Smooth muscle cell (in vitro differentiated cells): ENCODE results near the gene ANK2. TPM values are rescaled to one million over a fixed set of nuclear protein-coding genes. Genes with fewer than 3 reads are reported as not detected.

Source experiments
- DNase-seq: peaks from one replicate; lab custom pipeline; 2025; ENCODE audit not compliant: unreplicated experiment; lab: John Stamatoyannopoulos, UW
- H2AFZ ChIP-seq: fragments of 200-600 bp; sonication (generic); 2 replicates; pipeline ENCODE4 v1.6.0; 2016; ENCODE audit warnings: antibody characterized with exemption, low read depth, mild to moderate bottlenecking
- H3F3A ChIP-seq: fragments of 200-600 bp; sonication (generic); 2 replicates; pipeline ENCODE4 v1.6.0; 2017; ENCODE audit warnings: antibody characterized with exemption, low read depth
- H3K27ac ChIP-seq: fragments of 200-600 bp; sonication (generic); 2 replicates; pipeline ENCODE4 v1.5.1; 2016; ENCODE audit warnings: low read depth, mild to moderate bottlenecking
- H3K27me3 ChIP-seq: fragments of 200-600 bp; sonication (generic); 2 replicates; pipeline ENCODE4 v1.6.1; 2016; ENCODE audit warnings: low read depth, mild to moderate bottlenecking
- H3K36me3 ChIP-seq: fragments of 200-600 bp; sonication (generic); 2 replicates; pipeline ENCODE4 v1.5.1; 2016; ENCODE audit warnings: low read depth
- H3K4me1 ChIP-seq: fragments of 200-600 bp; sonication (generic); 2 replicates; pipeline ENCODE4 v1.5.1; 2016; ENCODE audit warnings: low read depth
- H3K4me2 ChIP-seq: fragments of 200-600 bp; sonication (generic); 2 replicates; pipeline ENCODE4 v1.6.0; 2016; ENCODE audit warnings: mild to moderate bottlenecking
- H3K4me3 ChIP-seq: fragments of 200-600 bp; sonication (generic); 2 replicates; pipeline ENCODE4 v1.5.1; 2016; ENCODE audit warnings: mild to moderate bottlenecking
- H3K79me2 ChIP-seq: fragments of 200-600 bp; sonication (generic); 2 replicates; pipeline ENCODE4 v1.6.0; 2016; ENCODE audit warnings: low read depth, mild to moderate bottlenecking
- H3K9ac ChIP-seq: fragments of 200-600 bp; sonication (generic); 2 replicates; pipeline ENCODE4 v1.6.0; 2016; ENCODE audit warnings: low read depth
- H3K9me3 ChIP-seq: fragments of 200-600 bp; sonication (generic); replicated peaks from 2 replicates; pipeline ENCODE4 v1.5.1; 2016; ENCODE audit warnings: low read depth
- H4K20me1 ChIP-seq: fragments of 200-600 bp; sonication (generic); 2 replicates; pipeline ENCODE4 v1.6.0; 2016; ENCODE audit warnings: low read depth
- CTCF ChIP-seq: fragments of 200-600 bp; sonication (generic); IDR thresholded peaks from 2 replicates; pipeline ENCODE4 v1.5.1; 2017; ENCODE audit warnings: borderline replicate concordance, mild to moderate bottlenecking, antibody characterized with exemption; ENCODE audit not compliant: insufficient read depth, poor library complexity, severe bottlenecking
- WGBS: methylation state at CpG from one replicate; pipeline ENCODE4 v1.1.7; 2016; ENCODE audit warnings: low lambda C conversion rate; 5-methylcytosine and 5-hydroxymethylcytosine counted together
- polyA plus RNA-seq: library from polyadenylated mRNA; unstranded; fragments of >200 nt; fragmentation: Nextera tagmentation; extraction: Ambion mirVana; gene quantifications from 2 replicates; pipeline ENCODE4 v1.2.1, GENCODE V29; 2016
- total RNA-seq: library from RNA; depleted of rRNA; stranded (reverse); fragments of >200 nt; gene quantifications from 2 replicates; pipeline ENCODE4 v1.2.3, GENCODE V29; 2014

Gene ANK2
- total and polyA plus RNA-seq, 2 experiments from 2014 or later = 2.2 to 8.1 TPM

DNA sequence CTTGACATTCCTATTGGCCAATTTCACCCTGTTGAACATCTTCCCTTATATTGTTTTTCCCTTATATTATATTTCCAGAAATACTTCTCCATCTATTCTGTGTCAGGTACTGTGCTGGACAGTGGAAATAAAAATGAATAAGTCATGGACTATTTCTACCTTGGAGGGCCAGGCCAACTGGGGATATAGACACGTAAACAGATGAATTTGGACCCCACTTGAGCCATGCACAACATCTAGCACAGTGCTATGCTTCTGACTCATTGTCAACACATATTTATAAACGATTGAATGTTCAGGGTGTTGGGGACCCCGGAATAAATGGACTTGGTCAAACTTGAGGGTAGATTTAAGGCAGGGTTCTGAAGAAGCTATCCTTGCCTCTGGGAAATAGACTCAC is 111.1 kb downstream of the ANK2 start:
- no peak for TF ChIP-seq CTCF
- Histone ChIP-seq H3F3A (no peaks in the 10 kb centered on the region), H3K4me3 (no peak overlapping the region), H2AFZ (no peak overlapping the region), H3K9me3 (no peaks in the 10 kb centered on the region), H3K9ac (no peak overlapping the region), H3K36me3 (no peaks in the 10 kb centered on the region), H3K27ac (no peak overlapping the region), H3K4me1 (no peaks in the 10 kb centered on the region), H3K4me2 (no peak overlapping the region), H3K27me3 (peaks cover 9% of the 10 kb centered on the region), H4K20me1 (no peaks in the 10 kb centered on the region), H3K79me2 (no peaks in the 10 kb centered on the region)
- WGBS = 95% methylated on average over 3 of the region's 3 CpGs
- DNase-seq = no peak

GRCh38 chr4:113162089-113162488 is 112.6 kb downstream of the ANK2 start:
- no peak for DNase-seq
- 100% methylated on average over 1 of the region's 1 CpG for WGBS

DNA sequence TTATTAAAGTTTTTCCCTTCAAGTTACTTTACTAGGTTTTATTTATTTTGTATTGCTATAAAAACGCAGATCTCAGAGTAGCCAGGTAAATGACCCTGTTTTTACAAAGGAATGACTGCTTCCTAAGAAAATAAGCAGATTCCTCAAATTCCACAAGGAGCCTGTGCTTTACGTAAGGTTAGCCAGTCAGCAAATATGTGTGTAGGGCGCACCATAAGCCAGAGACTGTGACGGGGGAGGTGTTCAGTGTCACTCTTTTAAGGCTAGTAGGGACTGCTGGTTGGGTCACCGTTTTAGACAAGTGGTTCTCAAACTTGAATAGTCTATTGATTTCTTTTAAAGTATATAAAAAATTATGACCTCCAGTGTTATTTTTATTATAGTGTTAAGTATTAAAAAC is 119.9 kb downstream of the ANK2 start:
- 38% methylated on average over 5 of the region's 5 CpGs for WGBS
- no peak overlapping the region for H3K4me2 ChIP-seq

More at GRCh38 chr4:113162089-113162488, 112.6 kb downstream of the ANK2 start:
- Histone ChIP-seq H3K9ac (no peak overlapping the region), H3K9me3 (no peaks in the 10 kb centered on the region), H3K4me1 (no peaks in the 10 kb centered on the region), H3K4me3 (no peak overlapping the region), H2AFZ (no peak overlapping the region), H4K20me1 (no peaks in the 10 kb centered on the region), H3K27ac (no peak overlapping the region), H3K36me3 (no peaks in the 10 kb centered on the region), H3K4me2 (no peak overlapping the region), H3K79me2 (no peaks in the 10 kb centered on the region), H3F3A (no peaks in the 10 kb centered on the region), H3K27me3 (peaks cover 5% of the 10 kb centered on the region)
- no peak for TF ChIP-seq CTCF

More for the DNA sequence above, 119.9 kb downstream of the ANK2 start:
- H3K9me3 ChIP-seq = no peaks in the 10 kb centered on the region
- H3K27me3 ChIP-seq = no peaks in the 10 kb centered on the region
- H3K9ac ChIP-seq = no peak overlapping the region
- no peaks in the 10 kb centered on the region for H3F3A ChIP-seq
- DNase-seq = no peak
- H3K4me1 ChIP-seq = peaks cover 39% of the 10 kb centered on the region
- H2AFZ ChIP-seq = no peak overlapping the region
- no peaks in the 10 kb centered on the region for H4K20me1 ChIP-seq
- H3K4me3 ChIP-seq = no peak overlapping the region
- no peak for TF ChIP-seq CTCF
- no peaks in the 10 kb centered on the region for H3K79me2 ChIP-seq
- H3K27ac ChIP-seq = no peak overlapping the region
- no peaks in the 10 kb centered on the region for H3K36me3 ChIP-seq
